Fibroblast of villous mesenchyme (primary cell): Measurements from ENCODE around the gene STK39. TPM values are rescaled to one million over a fixed set of nuclear protein-coding genes. Genes with fewer than 3 reads are reported as not detected.

Experiments used
- DNase-seq: peaks from one replicate; pipeline ENCODE4 v3.0.0-alpha.2; 2010; ENCODE audit warnings: low read depth
- H3K4me3 ChIP-seq: 2 replicates; pipeline ENCODE4 v1.5.1; 2011; ENCODE audit warnings: low read depth, mild to moderate bottlenecking, low read length
- total RNA-seq: library from RNA; depleted of rRNA; stranded (reverse); fragments of >200 nt; gene quantifications from 2 replicates; pipeline ENCODE4 v1.2.3, GENCODE V29; 2012
- TF ChIP-seq, protein P1 (sequence below): IDR thresholded peaks from 2 replicates; pipeline ENCODE4 v1.5.1; 2012; ENCODE audit warnings: low read depth, mild to moderate bottlenecking, low read length; ENCODE audit not compliant: insufficient read depth

Gene STK39
- total RNA-seq, 1 donor: 27.2 TPM

DNA sequence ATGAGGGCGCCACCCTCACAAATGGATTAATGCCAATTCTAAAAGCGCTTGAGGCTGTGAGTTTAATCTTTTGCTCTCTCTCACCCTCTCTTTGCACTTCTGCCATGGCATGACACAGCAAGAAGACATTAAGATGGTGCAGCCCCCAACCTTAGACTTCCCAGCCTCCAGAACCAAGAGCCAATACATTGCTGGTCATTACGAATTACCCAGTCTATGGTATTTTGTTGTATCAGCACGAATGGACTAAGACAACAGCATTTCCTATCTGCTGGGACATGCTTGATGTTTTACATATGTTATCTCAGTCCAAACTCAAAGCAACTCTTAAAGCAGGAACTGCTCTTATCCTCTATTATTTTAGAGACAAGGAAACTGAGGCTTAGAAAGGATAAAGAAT is 222.9 kb downstream of the STK39 start:
- H3K4me3 ChIP-seq: no peak overlapping the region
- TF ChIP-seq, protein P1, sequence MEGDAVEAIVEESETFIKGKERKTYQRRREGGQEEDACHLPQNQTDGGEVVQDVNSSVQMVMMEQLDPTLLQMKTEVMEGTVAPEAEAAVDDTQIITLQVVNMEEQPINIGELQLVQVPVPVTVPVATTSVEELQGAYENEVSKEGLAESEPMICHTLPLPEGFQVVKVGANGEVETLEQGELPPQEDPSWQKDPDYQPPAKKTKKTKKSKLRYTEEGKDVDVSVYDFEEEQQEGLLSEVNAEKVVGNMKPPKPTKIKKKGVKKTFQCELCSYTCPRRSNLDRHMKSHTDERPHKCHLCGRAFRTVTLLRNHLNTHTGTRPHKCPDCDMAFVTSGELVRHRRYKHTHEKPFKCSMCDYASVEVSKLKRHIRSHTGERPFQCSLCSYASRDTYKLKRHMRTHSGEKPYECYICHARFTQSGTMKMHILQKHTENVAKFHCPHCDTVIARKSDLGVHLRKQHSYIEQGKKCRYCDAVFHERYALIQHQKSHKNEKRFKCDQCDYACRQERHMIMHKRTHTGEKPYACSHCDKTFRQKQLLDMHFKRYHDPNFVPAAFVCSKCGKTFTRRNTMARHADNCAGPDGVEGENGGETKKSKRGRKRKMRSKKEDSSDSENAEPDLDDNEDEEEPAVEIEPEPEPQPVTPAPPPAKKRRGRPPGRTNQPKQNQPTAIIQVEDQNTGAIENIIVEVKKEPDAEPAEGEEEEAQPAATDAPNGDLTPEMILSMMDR: no peak
- DNase-seq: no peak

DNA sequence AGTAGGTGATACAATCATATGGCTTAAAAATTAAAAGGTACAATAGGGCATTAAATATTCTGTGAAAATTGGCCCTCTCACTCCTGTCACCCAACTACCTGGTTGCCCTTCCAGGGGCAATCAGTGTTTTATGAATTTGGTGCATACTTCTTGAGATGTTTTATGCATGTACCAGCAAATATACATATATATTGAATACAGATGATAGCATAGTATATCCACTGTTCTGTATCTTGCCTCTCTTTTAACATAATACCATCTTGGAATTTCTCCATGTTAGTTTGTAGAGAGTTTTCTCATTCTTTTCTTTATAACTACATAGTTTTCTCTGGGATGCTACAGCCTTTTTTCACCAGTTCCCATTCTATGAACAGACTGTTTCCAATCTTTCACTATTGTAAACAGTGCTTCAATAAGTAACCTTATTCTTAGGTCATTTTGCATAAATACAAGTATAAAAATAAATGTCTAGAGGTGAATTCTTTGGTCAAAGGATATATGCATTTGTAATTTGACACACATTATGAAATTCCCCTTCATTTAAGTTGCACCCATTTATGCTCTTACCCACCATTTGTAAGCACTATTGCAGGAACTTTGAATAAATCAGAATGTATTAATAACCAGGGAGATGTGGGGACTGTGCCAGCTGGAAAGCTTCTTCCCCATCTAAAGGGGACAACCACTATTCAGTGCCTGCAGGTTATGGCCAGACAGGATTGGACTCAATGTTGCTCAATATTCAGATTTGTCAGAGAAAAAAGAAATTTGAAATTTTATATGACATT is 225.4 kb downstream of the STK39 start:
- no peak for DNase-seq
- H3K4me3 ChIP-seq: no peak overlapping the region
- TF ChIP-seq, protein P1: no peak

DNA sequence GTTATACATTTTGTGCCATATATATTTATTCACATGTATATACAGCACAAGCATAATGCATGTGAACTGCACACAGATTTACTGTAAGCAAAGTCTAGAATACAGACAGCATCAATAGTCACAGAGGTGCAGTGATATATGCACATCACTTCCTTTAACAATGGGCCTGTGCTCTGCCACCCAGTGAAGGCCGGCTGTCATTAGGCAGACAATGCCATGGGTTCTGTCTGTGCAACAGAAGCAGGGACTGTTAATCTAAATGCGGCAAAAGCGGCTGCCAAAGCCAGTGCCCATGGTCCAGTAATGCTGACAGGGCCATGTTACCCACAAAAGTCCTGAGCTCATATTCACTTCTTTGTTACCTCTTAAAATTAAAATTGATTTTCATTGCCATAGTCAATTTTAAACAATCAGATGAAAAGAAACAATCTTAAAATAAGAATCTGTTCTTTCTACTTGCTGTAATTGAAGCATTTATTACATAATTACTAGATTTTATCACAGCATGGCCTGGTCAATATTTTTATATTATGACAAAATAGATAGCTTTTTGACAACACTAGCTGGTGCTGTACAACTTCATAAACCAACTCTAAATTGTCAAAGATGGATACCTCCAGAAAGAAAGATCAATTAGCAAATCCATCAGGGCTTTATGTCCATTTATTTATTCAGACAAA is 232.0 kb downstream of the STK39 start:
- H3K4me3 ChIP-seq: no peak overlapping the region
- no peak for DNase-seq
- TF ChIP-seq, protein P1: no peak

DNA sequence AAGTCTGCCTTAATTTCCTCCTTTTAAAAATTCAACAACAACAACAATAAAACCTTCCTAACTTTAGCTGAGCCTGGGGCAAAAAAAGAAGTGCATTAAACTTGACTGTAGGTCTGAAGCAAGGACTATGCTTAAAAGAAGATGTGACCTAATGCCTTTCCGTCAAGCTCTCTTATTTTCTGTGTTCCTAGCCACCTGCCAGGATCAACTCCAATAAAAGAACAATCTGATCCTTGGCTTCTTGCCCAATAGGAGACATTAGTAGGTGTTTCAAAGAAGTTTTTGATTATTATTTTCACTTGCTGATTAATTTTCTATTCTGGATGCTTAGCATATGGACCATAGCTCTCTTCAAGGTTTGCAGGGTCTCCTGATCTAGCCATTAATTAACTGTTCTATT is 237.5 kb downstream of the STK39 start:
- TF ChIP-seq, protein P1: no peak
- no peak overlapping the region for H3K4me3 ChIP-seq
- DNase-seq: no peak

DNA sequence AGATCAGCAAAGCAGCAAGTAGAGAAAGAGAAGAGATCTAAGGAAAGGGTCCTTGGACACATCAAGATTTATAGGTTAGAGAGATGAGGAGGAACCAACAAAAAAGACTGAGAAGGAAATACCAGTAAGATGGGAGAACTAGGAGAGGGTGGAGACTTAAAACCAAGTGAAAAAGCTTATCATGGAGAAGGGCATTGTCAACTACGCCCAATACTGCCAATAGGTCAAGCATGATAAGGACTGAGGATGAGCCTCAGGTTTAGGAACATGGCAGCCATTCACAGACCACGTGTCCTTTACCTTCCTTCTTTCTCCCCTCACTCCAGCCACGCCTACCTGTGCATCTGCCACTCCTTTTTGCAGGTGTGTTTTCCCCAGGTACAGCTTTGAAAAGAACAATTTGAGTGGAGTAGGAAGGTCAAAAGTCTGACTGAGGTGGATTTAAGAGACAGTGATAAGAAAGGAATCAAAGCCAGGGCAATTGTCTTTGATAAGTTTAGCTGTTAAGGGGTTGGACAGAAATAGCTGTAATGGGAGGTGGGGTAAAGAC is 238.7 kb downstream of the STK39 start:
- no peak overlapping the region for H3K4me3 ChIP-seq
- TF ChIP-seq, protein P1: no peak
- DNase-seq: no peak

DNA sequence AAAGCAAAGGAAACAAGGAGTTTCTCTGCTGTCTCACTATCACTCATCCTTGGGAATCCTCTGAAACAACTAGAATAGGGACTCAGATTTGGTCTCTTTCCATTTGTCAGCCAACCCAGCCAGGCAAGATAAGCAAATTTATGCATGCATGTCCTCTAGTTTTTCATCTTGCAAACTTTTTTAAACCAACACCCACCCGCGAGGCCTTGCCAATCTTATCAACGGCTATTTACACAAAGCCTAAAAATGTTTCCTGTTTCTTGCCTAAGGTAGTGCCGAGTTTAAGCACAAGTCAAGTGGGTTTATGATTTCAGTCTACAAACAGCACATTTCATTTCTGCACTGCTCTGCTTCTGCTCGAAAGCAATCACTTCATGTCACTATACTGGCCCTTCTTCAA is 240.9 kb downstream of the STK39 start:
- H3K4me3 ChIP-seq: no peak overlapping the region
- DNase-seq: peak; percentile 29
- TF ChIP-seq, protein P1: no peak
